ENCODE measurements around the gene ENPP6.

GRCh38 chr4:184157322-184157721 lies 60.4 kb downstream of the ENPP6 start:
- TF ChIP-seq TSHZ2 (CRISPR knock-in tag; IDR thresholded peaks at IDR 0.05) (no peak), PATZ1 (CRISPR knock-in tag; IDR thresholded peaks at IDR 0.05; ENCODE audit: borderline replicate concordance) (no peak), ZNF70 (CRISPR knock-in tag; IDR thresholded peaks at IDR 0.05) (no peak), ZNF8 (CRISPR knock-in tag; IDR thresholded peaks at IDR 0.05) (no peak), CREB5 (CRISPR knock-in tag; IDR thresholded peaks at IDR 0.05; ENCODE audit: low read depth) (no peak), TOX (CRISPR knock-in tag; IDR thresholded peaks at IDR 0.05; ENCODE audit: borderline replicate concordance) (no peak), TCF4 (CRISPR knock-in tag; IDR thresholded peaks at IDR 0.05; ENCODE audit: borderline replicate concordance) (no peak), CSRNP3 (CRISPR knock-in tag; IDR thresholded peaks at IDR 0.05) (no peak), GLIS3 (CRISPR knock-in tag; IDR thresholded peaks at IDR 0.05) (no peak), ZFP3 (CRISPR knock-in tag; IDR thresholded peaks at IDR 0.05) (no peak), ZFP30 (CRISPR knock-in tag; IDR thresholded peaks at IDR 0.05) (no peak), PPARA (CRISPR knock-in tag; IDR thresholded peaks at IDR 0.05; ENCODE audit: borderline replicate concordance) (no peak), SNAI2 (CRISPR knock-in tag; IDR thresholded peaks at IDR 0.05) (no peak)
